Skeletal muscle tissue (tissue), 4 donors: ENCODE measurements around the gene CACNB2. TPM values are rescaled to one million over a fixed set of nuclear protein-coding genes. Genes with fewer than 3 reads are reported as not detected.

Experiments used
- H3K27ac ChIP-seq: one replicate; pipeline ENCODE4 v1.7.0; 2013; ENCODE audit warnings: mild to moderate bottlenecking, low read depth, low read length, inconsistent platforms
- H3K27me3 ChIP-seq, 3 donors: one replicate each; pipeline ENCODE4 v1.7.0; 2013; ENCODE audit warnings: low read length in 3 of 3; ENCODE audit not compliant: control insufficient read depth in 3 of 3, insufficient read depth in 3 of 3
- H3K36me3 ChIP-seq, 3 donors: one replicate each; pipeline ENCODE4 v1.7.0; 2013; ENCODE audit warnings: low read length in 3 of 3; ENCODE audit not compliant: control insufficient read depth in 3 of 3, insufficient read depth in 3 of 3
- H3K4me1 ChIP-seq, 3 donors: one replicate each; pipeline ENCODE4 v1.7.0; 2013; ENCODE audit warnings: low read length in 3 of 3, mild to moderate bottlenecking in 3 of 3; ENCODE audit not compliant: control insufficient read depth in 3 of 3, insufficient read depth in 3 of 3
- H3K4me3 ChIP-seq, 3 donors: one replicate each; pipeline ENCODE4 v1.7.0; 2013; ENCODE audit warnings: low read length in 3 of 3
- H3K9ac ChIP-seq, 3 donors: one replicate each; pipeline ENCODE4 v1.7.0; 2013; ENCODE audit warnings: low read length in 3 of 3, mild to moderate bottlenecking in 3 of 3, moderate library complexity in 2 of 3, low read depth in 1 of 3
- H3K9me3 ChIP-seq, 3 donors: one replicate each; pipeline ENCODE4 v1.7.0; 2013; ENCODE audit warnings: low read length in 3 of 3; ENCODE audit not compliant: control insufficient read depth in 3 of 3
- total RNA-seq: library from RNA; depleted of rRNA; stranded (reverse); fragments of >200 nt; gene quantifications from one replicate; pipeline ENCODE4 v1.2.3, GENCODE V29; 2014
- donor health status: Osteomylitis.

The CACNB2 gene
- total RNA-seq, 1 donor from 2014 or later: 4.2 TPM

DNA sequence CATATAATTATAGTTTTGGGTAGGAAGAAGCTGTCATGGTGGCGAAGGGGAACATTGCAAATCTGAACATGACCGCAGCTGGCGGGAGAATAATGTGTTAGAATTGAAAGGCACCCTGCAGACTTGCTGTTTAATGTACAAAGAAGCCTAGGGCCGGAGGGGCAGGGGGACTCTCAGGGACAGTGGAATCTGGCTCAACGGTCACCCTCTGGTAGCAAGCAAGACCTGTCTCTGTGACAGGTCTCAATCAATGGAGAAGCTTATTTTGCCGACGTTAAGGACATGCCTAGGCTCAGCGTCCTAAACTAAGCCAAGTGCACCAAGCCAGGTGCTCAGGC lies 333.9 kb downstream of the CACNB2 start:
- Histone ChIP-seq H3K4me3 (no peak overlapping the region), H3K27ac (no peak overlapping the region), H3K27me3 (no peaks in the 10 kb centered on the region), H3K36me3 (no peaks in the 10 kb centered on the region), H3K4me1 (no peaks in the 10 kb centered on the region), H3K9me3 (no peaks in the 10 kb centered on the region), H3K9ac (no peak overlapping the region)

DNA sequence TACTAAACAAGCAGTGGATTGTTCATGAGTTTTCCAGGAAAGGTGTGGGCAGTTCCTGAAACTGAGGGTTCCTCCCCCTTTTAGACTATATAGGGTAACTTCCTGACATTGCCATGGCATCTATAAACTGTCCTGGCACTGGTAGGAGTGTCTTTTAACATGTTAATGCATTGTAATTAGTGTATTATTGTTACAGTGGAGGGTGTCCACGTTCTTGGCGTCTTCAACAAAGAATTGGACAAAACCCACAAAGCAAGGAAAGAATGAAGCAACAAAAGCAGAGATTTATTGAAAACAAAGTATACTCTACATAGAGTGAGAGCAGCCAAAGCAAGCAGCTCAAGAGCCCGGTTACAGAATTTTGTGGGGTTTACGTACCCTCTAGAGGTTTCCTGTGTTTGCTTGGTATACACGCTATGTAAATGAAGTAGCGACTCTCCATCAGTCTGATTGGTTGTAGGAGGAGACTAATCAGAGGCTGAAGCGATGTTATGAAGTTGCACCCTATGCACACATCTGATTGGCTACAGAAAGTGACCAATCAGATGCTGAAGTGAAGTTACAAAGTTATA lies 335.9 kb downstream of the CACNB2 start:
- Histone ChIP-seq H3K4me1 (no peaks in the 10 kb centered on the region), H3K27ac (no peak overlapping the region), H3K27me3 (no peaks in the 10 kb centered on the region), H3K4me3 (no peak overlapping the region), H3K36me3 (no peaks in the 10 kb centered on the region), H3K9me3 (no peaks in the 10 kb centered on the region), H3K9ac (no peak overlapping the region)

DNA sequence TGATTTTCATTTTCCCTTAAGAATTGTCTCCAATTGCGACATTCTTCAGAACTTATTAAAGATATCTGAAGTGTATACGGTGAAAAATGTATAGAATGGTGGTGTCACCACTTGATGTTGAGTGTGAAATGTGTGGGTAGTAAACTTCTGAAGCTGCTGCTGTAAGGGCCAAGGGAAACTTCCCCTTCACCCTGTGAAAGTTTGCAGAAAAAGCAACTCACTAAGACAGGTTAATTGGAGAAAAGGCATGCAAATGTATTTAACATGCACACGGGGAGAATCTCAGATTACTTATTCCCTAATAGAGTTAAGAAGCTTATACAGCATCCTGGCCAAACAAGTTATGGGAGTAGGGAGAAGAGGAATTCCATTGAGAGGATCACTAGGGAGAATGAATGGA lies 338.1 kb downstream of the CACNB2 start:
- no peak overlapping the region for H3K9ac ChIP-seq
- no peak overlapping the region for H3K27ac ChIP-seq
- no peaks in the 10 kb centered on the region for H3K4me1 ChIP-seq
- no peaks in the 10 kb centered on the region for H3K27me3 ChIP-seq
- no peak overlapping the region for H3K4me3 ChIP-seq
- H3K36me3 ChIP-seq: no peaks in the 10 kb centered on the region
- no peaks in the 10 kb centered on the region for H3K9me3 ChIP-seq

DNA sequence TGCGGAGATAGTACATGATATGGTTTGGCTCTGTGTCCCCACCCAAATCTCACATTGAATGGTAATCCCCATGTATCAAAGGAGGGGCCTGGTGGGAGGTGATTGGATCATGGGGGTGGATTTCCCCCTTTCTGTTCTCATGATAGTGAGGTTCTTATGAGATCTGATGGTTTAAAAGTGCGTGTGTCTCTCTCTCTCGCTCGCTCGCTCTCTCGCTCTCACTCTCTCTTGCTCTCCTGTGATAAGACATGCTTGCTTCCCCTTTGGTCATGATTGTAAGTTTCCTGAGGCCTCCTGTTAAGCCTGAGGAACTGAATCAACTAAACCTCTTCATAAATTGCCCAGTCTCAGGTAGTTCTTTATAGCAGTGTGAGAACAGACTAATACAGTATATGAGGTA lies 339.3 kb downstream of the CACNB2 start:
- Histone ChIP-seq H3K9ac (no peak overlapping the region), H3K27ac (no peak overlapping the region), H3K4me3 (no peak overlapping the region), H3K4me1 (no peaks in the 10 kb centered on the region), H3K36me3 (no peaks in the 10 kb centered on the region), H3K27me3 (no peaks in the 10 kb centered on the region), H3K9me3 (no peaks in the 10 kb centered on the region)

DNA sequence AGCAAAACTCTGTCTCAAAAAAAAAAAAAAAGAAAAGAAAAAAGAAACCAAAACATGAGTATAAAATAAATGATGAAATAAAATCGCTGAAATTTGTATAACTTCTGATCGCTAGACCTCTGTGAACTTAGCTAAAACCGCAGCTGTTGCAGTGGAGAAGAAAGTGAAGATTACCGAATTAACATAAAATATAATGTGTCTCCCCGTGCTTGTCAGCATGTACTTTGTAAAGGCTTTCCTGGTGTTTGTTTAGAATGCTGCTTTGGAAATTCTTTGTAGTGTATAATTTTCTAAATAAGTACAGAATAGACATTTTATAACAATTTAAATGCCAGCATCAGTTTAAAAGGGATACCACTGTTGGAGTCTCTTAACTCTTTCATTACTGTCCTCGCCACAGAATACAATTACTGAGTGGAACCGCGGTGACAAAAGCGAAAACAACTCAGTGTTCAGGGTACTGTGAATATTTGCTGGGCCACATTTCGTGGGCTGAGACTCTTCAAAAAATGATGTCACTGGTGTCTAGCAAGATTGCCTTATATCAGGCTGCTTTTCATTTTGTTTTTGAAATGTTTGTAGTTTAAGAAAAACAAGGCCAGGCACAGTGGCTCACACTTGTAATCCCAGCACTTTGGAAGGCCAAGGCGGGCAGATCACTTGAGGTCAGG lies 343.4 kb downstream of the CACNB2 start:
- Histone ChIP-seq H3K9me3 (no peaks in the 10 kb centered on the region), H3K9ac (no peak overlapping the region), H3K27ac (no peak overlapping the region), H3K27me3 (no peaks in the 10 kb centered on the region), H3K4me3 (no peak overlapping the region), H3K4me1 (no peaks in the 10 kb centered on the region), H3K36me3 (no peaks in the 10 kb centered on the region)

DNA sequence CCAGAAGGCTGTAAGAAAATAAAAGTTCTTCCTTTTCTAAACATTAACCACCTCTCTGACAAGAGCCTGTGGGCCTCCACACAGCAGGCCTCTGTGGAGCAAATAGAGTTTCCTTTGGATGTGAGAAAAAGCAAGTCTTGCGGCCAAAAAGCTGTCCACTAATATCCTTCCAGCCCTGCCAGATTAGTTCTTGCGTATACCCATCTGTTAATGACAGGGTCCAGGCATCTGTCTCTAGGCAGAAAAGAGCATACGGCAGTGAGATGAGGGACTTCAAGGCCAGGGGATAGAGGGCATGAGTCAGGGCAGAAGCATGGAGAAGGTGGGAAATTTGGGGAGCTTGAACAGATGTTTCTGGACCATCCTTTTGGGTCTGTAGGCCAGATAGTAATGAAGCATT lies 346.2 kb downstream of the CACNB2 start:
- H3K4me1 ChIP-seq: no peaks in the 10 kb centered on the region
- no peaks in the 10 kb centered on the region for H3K9me3 ChIP-seq
- H3K36me3 ChIP-seq: no peaks in the 10 kb centered on the region
- H3K4me3 ChIP-seq: no peak overlapping the region
- no peak overlapping the region for H3K27ac ChIP-seq
- H3K9ac ChIP-seq: no peak overlapping the region
- H3K27me3 ChIP-seq: no peaks in the 10 kb centered on the region

DNA sequence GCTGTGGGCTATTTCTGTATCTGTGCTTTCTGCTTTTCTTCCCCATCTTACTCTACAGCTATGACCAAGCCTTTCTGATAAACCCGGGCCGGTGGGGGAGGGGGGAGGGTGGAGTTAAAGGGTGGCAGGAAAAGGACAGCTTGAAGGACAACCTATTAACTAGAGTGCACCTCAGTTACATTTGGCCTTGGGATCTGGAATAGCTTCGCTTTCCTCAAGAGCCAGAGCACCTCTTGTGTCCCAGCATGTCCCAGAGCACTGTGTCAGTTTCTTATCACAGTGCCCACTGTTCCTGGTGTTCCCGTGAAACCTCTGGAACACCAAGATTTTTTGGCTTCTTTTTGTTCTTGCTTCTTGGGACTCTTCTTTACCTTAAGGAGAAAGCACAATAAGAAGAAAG lies 350.5 kb downstream of the CACNB2 start:
- no peak overlapping the region for H3K27ac ChIP-seq
- no peaks in the 10 kb centered on the region for H3K4me1 ChIP-seq
- H3K9ac ChIP-seq: no peak overlapping the region
- no peaks in the 10 kb centered on the region for H3K9me3 ChIP-seq
- H3K27me3 ChIP-seq: no peaks in the 10 kb centered on the region
- no peaks in the 10 kb centered on the region for H3K36me3 ChIP-seq
- H3K4me3 ChIP-seq: no peak overlapping the region

DNA sequence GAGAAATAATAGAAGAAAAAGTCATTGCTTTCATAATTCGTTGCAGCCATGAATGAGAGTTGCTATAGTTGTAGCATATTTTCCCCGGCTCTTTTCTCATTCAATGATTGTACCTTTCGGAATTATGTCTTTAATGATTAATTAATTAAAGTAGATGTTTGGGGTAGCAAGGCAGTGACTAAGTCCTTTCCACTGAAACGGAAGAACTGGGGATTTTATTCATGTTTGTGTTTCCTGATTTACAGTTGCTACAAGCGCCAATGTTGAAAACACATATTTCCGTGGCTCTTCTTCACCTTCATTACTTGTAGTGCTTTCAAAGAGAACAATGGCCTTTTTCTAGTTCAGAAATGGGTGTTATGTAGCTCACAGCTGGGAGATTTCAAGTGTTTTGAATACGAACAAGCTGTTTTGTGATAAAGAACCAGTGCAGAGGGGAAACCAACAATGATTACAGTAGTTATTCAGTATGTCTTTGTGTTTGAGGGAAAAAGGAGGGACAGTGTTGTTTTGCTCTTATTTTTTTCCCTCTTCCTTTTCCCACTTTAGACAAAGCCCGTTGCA lies 357.7 kb downstream of the CACNB2 start:
- Histone ChIP-seq H3K9ac (no peak overlapping the region), H3K27ac (no peak overlapping the region)

DNA sequence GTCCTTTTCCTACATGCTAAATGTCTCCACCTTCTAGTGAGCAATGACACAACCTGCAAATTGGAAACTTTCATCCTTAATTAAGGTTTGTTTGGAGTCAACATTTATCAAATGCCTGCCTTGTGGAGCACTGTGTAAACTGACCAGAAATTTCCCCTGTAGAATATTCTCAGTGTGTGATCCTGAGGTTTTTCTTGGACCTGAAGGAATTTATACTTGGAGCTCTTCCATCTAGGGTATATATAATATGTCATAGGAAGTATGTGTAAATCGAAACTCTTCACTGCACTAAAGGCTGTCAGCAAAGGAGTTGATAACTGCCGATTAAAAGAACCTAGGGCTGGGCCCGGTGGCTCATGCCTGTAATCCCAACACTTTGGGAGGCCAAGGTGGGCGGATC lies 358.8 kb downstream of the CACNB2 start:
- no peaks in the 10 kb centered on the region for H3K4me1 ChIP-seq
- no peaks in the 10 kb centered on the region for H3K36me3 ChIP-seq
- H3K4me3 ChIP-seq: no peak overlapping the region
- H3K27me3 ChIP-seq: no peaks in the 10 kb centered on the region
- H3K9me3 ChIP-seq: no peaks in the 10 kb centered on the region
- no peak overlapping the region for H3K9ac ChIP-seq
- no peak overlapping the region for H3K27ac ChIP-seq

More for the DNA sequence above, 357.7 kb downstream of the CACNB2 start:
- no peaks in the 10 kb centered on the region for H3K9me3 ChIP-seq
- H3K36me3 ChIP-seq: no peaks in the 10 kb centered on the region
- no peak overlapping the region for H3K4me3 ChIP-seq
- no peaks in the 10 kb centered on the region for H3K4me1 ChIP-seq
- H3K27me3 ChIP-seq: no peaks in the 10 kb centered on the region

DNA sequence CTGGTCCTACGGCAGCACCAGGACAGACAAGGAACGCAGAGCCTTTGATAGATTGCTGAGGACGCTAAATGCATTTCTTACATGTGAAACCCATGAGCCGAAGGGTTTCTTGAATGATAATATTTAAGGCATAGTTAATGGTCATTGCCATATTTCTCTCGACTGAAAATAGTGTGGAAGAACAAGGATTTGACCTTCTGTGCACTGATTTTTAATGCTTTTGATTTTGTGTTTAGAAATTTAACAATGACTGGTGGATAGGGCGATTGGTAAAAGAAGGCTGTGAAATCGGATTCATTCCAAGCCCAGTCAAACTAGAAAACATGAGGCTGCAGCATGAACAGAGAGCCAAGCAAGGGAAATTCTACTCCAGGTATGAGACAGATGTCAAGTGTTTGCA lies 360.4 kb downstream of the CACNB2 start:
- no peak overlapping the region for H3K9ac ChIP-seq
- no peaks in the 10 kb centered on the region for H3K27me3 ChIP-seq
- H3K9me3 ChIP-seq: no peaks in the 10 kb centered on the region
- H3K27ac ChIP-seq: no peak overlapping the region
- H3K4me3 ChIP-seq: no peak overlapping the region
- H3K36me3 ChIP-seq: no peaks in the 10 kb centered on the region
- no peaks in the 10 kb centered on the region for H3K4me1 ChIP-seq
